GM12801 (cell line): Measurements from ENCODE around the gene SEC24B.

ENCODE experiments used
- TF ChIP-seq, protein P1 (sequence below): IDR thresholded peaks from one replicate; pipeline ENCODE4 v1.5.1; 2011; ENCODE audit warnings: control low read depth; ENCODE audit not compliant: insufficient read length; ENCODE audit errors: extremely low read depth

Gene SEC24B

DNA sequence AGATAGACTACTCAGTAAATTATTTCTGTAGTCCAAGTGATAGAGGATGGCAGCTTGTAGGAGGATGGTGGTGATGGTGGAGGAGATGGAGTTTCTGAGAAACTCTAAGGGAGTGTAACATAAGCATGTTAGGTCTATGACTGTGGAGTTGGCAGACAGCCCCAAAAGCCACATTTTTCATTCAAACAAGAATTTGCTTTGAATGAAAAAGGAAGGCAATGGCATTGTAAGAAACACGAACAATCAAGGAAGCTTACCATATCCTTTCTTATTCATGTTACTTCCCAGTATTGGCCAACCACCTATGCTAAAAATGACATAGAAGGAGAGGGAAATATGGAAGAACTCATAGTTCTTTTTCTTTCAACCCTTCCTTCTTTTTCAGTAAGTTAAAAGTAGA is 18.7 kb upstream of the SEC24B start:
- TF ChIP-seq, protein P1, sequence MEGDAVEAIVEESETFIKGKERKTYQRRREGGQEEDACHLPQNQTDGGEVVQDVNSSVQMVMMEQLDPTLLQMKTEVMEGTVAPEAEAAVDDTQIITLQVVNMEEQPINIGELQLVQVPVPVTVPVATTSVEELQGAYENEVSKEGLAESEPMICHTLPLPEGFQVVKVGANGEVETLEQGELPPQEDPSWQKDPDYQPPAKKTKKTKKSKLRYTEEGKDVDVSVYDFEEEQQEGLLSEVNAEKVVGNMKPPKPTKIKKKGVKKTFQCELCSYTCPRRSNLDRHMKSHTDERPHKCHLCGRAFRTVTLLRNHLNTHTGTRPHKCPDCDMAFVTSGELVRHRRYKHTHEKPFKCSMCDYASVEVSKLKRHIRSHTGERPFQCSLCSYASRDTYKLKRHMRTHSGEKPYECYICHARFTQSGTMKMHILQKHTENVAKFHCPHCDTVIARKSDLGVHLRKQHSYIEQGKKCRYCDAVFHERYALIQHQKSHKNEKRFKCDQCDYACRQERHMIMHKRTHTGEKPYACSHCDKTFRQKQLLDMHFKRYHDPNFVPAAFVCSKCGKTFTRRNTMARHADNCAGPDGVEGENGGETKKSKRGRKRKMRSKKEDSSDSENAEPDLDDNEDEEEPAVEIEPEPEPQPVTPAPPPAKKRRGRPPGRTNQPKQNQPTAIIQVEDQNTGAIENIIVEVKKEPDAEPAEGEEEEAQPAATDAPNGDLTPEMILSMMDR: no peak

DNA sequence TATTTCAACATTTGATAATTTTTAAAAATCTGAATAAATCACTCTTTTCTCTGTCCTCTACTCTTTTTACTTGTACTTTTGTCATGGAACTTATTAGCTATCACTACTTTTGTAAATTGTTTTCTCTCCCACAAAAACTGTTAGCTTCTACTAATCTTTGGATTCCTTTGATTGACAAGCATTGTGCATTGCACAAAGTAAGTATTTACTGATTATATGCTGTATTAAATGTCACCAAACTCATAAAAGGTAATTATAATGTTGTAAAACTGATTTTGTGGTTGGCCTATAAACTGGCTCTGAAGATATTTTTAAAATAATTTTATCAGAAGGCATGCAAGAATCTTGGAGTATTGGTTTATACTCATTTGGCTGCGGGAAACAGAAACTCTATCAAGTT is 15.0 kb upstream of the SEC24B start:
- TF ChIP-seq, protein P1: no peak

DNA sequence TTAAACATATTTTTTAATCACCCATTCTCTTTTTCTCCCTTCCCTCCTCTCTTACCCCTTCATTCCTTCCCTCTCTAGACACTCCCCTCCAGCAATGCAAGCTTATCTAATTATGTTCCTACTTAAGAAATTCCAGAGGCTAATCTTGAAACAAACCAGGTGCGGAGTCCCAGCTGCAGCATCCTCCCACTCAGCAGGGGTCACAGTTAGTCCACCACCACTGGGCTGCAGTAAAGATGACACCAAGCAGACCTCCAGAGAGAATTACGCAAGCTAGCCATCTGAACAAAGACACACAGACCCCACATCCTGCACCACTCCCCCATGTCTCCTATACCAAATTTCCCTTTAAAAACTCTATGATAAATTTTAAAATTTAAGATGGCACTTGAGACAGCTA is 13.9 kb upstream of the SEC24B start:
- TF ChIP-seq, protein P1: no peak

DNA sequence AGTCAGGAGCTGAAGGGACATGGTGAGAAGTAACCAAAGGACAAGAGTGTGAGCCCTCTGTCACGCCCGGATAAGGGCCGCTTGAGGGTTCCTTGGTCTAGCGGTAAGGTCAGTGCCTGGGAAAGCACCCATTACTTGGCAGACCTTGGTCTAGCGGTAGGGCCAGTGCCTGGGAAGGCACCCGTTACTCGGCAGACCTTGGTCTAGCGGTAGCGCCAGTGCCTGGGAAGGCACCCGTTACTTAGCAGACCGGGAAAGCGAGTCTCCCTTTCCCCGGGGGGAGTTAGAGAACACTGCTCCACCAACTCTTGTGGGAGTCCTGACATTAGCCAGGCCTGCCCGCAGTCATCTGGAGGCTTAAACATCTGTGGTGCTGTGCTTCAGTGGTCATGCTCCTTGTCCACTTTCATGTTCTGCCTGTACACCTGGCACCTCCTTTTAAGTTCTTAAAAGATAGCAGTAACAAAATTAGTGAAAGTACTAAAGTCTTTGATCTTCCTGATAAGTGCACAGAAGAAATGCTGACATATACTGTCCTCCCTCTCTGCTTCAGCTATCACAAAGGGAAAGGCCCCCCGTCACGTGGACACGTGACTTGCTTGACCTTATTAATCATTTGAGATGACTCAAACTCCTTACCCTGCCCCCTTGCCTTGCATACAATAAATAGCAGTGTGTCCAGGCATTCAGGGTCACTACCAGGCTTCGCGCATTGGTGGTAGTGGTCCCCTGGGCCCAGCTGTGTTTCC is 9.3 kb upstream of the SEC24B start:
- TF ChIP-seq, protein P1: no peak

DNA sequence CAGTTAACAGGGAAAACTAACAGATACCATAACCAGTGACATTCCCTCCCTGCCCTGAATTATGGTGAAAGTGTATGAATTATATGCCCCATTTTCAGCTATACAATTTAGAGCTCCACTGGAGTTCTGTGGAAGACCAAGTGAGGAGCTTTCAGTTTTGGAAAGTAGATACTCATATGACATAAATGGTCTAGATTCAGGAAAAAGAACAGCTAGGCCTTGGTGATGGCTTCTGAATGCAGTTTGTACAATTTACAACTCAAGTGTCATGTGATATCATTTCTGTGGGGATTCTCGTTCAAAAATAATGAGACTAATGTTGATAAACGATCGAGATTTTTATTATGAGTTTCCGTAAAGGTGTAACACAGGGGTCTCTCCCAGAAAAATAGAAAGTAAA is 8.2 kb upstream of the SEC24B start:
- TF ChIP-seq, protein P1: no peak

DNA sequence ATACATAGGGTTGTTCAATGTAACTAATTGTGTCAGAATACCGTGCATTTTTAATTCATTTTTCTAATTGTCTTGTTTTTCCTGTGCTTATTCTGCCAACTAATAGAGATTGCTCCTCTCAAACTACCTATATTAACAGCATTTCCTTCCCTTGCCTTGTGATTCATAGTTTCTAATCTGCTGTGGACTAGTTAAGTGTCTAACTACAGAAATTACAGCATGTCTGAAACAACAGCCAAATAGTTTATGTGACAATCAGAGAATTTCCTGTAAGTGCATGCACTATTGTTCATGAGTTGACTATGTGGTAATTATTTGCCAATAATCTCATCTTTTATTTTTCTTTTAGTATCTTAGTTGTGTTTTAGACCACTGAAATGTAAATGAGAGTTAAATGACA is 4.1 kb upstream of the SEC24B start:
- TF ChIP-seq, protein P1: no peak

DNA sequence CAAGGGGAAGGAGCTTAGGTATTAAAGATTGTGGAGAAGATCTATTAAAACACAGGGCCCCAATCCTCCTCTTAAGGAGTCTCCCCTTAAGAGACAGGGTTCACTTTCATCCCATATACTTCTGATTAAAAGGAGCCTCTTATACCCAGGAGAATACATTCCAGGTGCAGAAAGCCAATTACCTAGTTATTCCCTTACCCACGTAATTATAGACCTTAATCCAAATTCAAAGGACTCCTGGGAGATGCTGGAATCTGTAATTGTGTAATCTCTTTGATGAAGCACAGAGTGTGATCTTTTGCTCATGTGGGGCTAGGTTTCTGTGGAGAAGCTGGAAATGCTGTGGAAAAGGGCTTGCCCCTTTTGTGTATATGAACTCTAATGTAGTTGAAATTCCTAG is 1.4 kb upstream of the SEC24B start:
- TF ChIP-seq, protein P1: no peak

DNA sequence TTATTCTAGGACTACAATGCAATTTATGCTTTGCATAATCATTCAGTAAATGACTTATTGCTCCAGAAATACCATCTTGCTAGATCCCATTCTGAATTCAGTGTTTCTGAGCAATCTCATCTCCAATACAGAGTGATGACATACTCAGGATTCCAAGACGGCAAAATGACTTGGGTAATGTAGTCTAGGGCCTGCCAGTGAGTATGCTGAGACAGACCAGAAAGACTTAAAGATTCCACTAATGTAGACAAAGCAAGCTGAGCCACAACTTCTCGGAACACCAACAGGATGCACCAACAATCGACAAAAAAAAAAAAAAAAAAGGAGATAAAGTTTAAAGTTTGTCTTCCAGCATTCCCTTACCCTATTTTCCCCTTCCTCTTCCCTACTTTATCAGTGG is 919 bp upstream of the SEC24B start:
- TF ChIP-seq, protein P1: no peak
